ENCODE results near the gene CXCR5.

DNA sequence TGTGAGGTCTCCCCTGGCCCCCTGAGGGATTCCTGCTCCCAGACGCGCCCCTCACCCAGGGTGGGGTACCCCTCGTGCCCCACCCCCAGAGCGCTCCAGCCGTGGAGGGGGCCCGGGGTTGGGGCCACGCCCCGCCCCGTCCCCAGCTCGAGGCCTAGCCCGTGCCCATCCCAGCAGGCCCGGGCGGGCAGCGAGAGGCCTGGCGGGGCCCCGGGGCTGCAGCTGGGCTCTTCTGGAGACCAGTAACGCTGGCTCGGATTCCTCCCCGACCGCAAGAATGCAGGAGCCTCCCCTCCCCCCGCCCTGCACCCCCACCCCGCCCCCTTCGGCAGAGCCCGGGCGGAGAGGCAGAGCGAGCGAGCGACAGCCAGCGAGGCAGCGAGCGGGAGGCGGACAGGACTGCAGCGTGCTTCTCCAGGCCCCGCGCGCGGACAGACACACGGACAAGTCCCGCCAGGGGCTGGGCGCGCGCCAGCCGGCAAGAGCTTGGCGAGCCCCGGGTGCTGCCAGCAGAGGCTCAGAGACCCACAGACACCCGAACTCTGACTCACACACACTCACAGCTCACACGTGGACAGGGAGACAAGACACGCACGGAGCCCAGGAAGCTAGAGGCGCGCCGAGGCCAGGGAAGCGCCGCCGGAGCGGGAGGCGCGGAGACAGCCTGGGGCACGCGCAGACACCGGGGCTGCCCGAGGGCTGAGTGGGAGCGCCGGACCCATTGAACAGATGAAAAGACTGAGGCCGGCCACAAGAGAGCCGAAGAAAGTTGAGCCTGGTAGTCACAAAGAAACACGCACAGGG is 26.8 kb downstream of the CXCR5 start:
- TF ChIP-seq CTCF (conservative IDR thresholded peaks at IDR 0.05 in 1 of 2, IDR thresholded peaks at IDR 0.05 in 1 of 2; ENCODE audit: extremely low read depth in 1 of 2, insufficient read depth in 1 of 2, low read depth in 1 of 2, low read length in 2 of 2): no peak
- TF ChIP-seq EZH2 (IDR thresholded peaks at IDR 0.05; ENCODE audit: borderline replicate concordance, low read length): no peak

Data from mammary epithelial cell (primary cell).